Activated naive CD4-positive, alpha-beta T cell treated with anti-CD3 and anti-CD28 coated beads, Interleukin-2, amount 10 ng/mL, durations not matched to agents 5 hours and 36 hours (primary cell): Measurements from ENCODE around the gene TMEM128. TPM values are rescaled to one million over a fixed set of nuclear protein-coding genes. Genes with fewer than 3 reads are reported as not detected.

Experiments
- total RNA-seq, 2 experiments: library from RNA; stranded (reverse); gene quantifications; one replicate each; pipeline ENCODE4 v1.2.3, GENCODE V29; 2021

Gene TMEM128, protein sequence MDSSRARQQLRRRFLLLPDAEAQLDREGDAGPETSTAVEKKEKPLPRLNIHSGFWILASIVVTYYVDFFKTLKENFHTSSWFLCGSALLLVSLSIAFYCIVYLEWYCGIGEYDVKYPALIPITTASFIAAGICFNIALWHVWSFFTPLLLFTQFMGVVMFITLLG
- total RNA-seq: 10 to 100 TPM; 14.3 to 15.6 TPM

DNA sequence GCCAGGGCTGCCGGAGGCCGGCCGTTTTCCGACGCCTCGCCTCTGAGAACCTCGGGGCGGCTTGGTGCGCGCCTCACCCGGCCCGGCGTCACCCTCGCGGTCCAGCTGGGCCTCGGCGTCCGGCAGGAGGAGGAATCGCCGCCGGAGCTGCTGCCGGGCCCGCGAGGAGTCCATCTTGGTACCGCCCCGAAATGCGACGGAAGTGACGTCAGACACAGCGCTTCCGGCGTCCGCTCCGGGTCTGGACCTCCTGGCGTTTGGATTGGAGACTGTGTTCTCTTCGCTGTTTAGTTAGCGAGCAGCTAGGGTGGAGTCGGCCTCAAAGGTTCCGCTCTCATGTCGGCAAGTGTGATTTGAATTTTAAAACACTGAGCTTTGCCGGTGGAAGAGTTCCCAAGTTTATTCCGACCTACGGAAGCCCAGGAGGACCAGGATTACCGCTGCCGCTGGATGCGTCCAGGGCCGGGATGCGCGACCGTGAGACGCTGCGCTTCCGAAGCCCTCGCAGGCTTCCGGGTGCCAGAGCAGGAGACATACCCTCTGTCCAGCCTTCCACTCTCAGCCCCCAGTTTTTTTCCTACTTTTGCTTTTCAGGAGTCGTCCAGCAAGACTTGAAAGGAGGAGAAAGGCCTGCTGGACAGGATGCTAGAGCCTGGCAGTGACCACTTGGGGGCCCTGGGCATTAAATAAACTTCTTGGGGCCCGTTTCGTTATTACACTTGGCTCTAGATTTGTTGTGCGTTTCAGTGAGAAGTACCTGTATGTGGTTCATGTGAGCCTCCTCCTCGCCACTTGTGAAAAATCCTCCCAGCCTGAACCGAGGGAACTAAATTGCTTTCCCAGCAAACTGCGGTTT is at the start of gene TMEM128:
Gene TMEM128, minus strand, starts transcription at position 195 of the 856 bp plus-strand sequence. Its CDS starts 21 bp downstream, at position 174.

DNA sequence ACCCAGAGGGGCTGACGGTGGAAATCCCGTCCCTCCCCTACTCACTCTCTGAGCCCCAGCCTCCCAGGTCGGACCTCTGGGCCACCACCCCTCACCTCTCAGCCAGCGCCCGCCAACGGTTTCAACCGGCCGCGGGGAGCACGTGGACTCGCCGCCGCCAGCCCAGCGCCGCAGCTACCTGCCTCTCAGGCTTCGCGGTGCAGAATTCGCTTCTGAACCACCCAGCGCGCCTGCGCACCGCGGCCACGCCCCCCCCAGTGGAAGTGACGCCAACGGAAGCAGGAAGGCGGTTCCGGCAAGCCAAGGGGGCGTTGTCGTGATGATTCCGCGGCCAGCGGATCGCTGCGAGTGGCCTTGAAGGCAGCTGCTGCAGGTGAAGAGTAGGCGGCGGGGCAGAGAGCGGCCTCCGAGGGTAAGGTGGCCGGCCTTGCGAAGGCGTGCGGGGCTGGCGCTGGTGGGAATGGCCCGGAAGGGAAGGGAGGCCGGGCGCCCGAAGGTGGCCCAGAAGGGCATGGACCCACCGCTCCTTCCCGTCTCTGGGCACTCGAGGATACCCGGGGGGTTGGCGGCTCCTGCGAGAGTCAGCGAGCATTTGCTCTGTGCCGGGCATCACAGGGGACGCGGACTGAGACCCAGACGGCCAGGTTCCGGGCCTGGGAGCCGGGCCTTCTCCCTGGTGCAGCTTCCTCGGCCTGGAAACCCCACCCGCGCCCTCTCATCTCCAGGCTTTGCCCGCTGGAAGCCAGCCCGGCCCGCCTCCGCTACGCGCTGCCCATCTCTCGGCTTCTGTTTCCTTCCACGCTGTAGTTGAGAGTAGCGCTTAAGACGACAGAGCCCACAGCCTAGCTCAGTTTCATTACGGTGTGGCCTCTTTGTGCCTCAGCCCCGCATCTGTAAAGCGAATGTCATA is 42.2 kb upstream of the TMEM128 start, which contains the start of the genes LYAR and ZBTB49:
Gene LYAR, minus strand, starts transcription at position 214 of the 910 bp plus-strand sequence. CDS start 6,412 bp downstream, outside the sequence.
Gene ZBTB49, plus strand, starts transcription at position 311 of the 910 bp plus-strand sequence. CDS start 9,695 bp downstream, outside the sequence.

DNA sequence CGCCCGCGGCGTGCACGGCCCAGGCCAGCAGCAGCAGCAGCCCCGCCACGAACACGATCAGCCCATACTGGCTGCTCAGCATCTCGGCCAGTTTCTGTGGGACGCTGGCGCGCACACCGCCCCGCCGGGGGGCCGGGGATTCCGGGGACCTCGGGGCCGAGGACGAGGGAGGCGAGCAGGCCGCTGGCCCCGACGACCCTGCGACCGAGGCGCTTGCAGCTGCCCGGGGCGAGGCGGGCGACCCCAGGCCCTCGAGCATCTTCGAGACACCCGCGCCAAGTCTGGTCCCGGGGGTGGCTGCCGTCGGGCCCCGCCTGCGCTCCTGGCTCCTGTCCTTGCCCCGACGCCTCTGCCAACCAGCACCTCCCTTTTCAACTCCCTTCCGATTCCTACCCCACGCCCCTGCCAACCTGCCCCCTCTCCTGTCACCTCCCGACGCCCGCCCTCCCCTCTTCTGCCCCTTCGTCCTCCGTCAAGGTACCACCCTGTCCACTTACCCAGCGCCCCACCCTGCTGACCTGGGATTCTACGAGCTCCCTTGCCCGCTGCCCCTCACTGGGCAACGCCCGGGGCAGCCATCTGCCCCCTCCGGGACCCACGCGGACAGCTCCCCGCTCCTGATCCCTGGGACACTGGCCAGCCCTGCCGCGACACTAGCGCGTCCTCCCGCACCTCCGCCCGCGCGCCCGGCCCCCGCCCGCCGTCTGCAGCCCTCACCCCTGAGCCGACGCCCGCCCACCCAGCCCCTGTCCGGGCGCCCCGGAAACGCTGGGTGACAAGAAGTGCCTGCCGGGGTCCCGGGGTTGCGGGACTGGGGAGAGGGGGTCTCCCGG is 21.2 kb downstream of the TMEM128 start, which contains the start of gene OTOP1:
Gene OTOP1, minus strand, starts transcription at position 324 of the 833 bp plus-strand sequence. Its CDS starts 65 bp downstream, at position 259.

Other genes with a start within 250 kb of the TMEM128 start
- gene OTOP1, start 21.3 kb downstream of the TMEM128 start, total RNA-seq: not detected
- gene LYAR, start 41.9 kb upstream of the TMEM128 start, total RNA-seq: 10 to 100 TPM; 17.6 to 22.4 TPM
- gene ZBTB49, start 42.0 kb upstream of the TMEM128 start, total RNA-seq: 1 to 10 TPM; 5.8 to 7.3 TPM
- gene NSG1, start 138.9 kb upstream of the TMEM128 start, total RNA-seq: 1 to 10 TPM; 9.0 to 9.6 TPM